ENCODE measurements around the gene ADAMTS4. TPM values are rescaled to one million over a fixed set of nuclear protein-coding genes. Genes with fewer than 3 reads are reported as not detected.

Gene ADAMTS4
- total and polyA plus RNA-seq, 9 of the 15 experiments (the other 6 are each of a cell fraction or from before 2014, with no cell fraction given): 0.07 to 3.7 (median 0.41) TPM

GRCh38 chr1:161177936-161178244 is 21.0 kb downstream of the ADAMTS4 start (continued):
- peak in 1 of 3 experiments; percentile 18; a peak in 2 of 6 replicates for TF ChIP-seq ZBTB11 (CRISPR knock-in tag; IDR thresholded peaks at IDR 0.05)
- TF ChIP-seq MYBL2 (IDR thresholded peaks at IDR 0.05; ENCODE audit: low read depth): no peak
- TF ChIP-seq MYBL2 (CRISPR knock-in tag; IDR thresholded peaks at IDR 0.05; ENCODE audit: borderline replicate concordance): no peak
- 0 out of 2 replicates have a peak, but pooled peaks have one; percentile 38 for TF ChIP-seq CUX1 (CRISPR knock-in tag; IDR thresholded peaks at IDR 0.05)
- TF ChIP-seq ZBTB34 (CRISPR knock-in tag; IDR thresholded peaks at IDR 0.05): no peak
- no peak for TF ChIP-seq HDAC3 (IDR thresholded peaks at IDR 0.05; ENCODE audit: borderline replicate concordance, partially characterized antibody)
- no peak for TF ChIP-seq NCOA4 (IDR thresholded peaks at IDR 0.05; ENCODE audit: partially characterized antibody)
- TF ChIP-seq FOXO4 (CRISPR knock-in tag; IDR thresholded peaks at IDR 0.05): no peak
- no peak for TF ChIP-seq CCAR2 (IDR thresholded peaks at IDR 0.05; ENCODE audit: low read depth, low read length)
- no peak for TF ChIP-seq CREB5 (CRISPR knock-in tag; IDR thresholded peaks at IDR 0.05)
- no peak for TF ChIP-seq MBD2 (IDR thresholded peaks at IDR 0.05; ENCODE audit: borderline replicate concordance, low read depth)
- TF ChIP-seq RFX5 (IDR thresholded peaks at IDR 0.05; ENCODE audit: low read depth, low read length): no peak
- no peak for TF ChIP-seq CEBPB (tag; IDR thresholded peaks at IDR 0.05)
